Gastrocnemius medialis (tissue), 4 donors: ENCODE results near the gene ARMC2.

Experiments
- POLR2A ChIP-seq, 2 donors: fragments of 450-650 bp; IDR thresholded peaks; one replicate each; pipeline ENCODE4 v1.6.1; 2017; ENCODE audit warnings: antibody characterized with exemption in 2 of 2, mild to moderate bottlenecking in 2 of 2, moderate library complexity in 2 of 2
- TF ChIP-seq, protein P1 (sequence below), 5 experiments: fragments of 450-650 bp in 3 of 5; fragments of 200-600 bp in 2 of 5; sonication (generic) in 2 of 5; IDR thresholded peaks in 4 of 5; conservative IDR thresholded peaks in 1 of 5; 1 replicate in 4 of 5; 2 replicates in 1 of 5; pipeline ENCODE4 v1.5.1; 2016 to 2019; ENCODE audit warnings: antibody characterized with exemption in 5 of 5, mild to moderate bottlenecking in 3 of 5, moderate library complexity in 3 of 5

DNA sequence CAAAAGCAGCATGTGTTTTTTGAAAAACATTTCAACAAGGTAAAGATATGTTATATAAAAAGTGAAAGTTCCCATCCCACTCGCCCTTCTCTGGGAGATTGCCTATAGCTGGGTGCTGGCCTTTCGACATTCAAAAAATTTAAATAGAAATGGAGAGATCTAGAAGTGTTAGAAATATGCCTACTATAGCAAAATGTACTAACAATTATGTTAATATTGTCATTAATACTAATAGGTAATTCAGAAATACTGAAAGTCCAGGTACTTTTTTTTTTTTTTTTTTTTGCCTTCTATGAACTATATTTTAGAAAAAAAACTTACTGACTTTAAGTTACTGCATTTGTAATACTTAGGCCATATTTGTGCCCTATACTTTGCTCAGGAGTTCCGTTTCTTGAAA, 159.3 kb downstream of the ARMC2 start:
- no peak for TF ChIP-seq POLR2A (IDR thresholded peaks at IDR 0.05)
- TF ChIP-seq, protein P1, sequence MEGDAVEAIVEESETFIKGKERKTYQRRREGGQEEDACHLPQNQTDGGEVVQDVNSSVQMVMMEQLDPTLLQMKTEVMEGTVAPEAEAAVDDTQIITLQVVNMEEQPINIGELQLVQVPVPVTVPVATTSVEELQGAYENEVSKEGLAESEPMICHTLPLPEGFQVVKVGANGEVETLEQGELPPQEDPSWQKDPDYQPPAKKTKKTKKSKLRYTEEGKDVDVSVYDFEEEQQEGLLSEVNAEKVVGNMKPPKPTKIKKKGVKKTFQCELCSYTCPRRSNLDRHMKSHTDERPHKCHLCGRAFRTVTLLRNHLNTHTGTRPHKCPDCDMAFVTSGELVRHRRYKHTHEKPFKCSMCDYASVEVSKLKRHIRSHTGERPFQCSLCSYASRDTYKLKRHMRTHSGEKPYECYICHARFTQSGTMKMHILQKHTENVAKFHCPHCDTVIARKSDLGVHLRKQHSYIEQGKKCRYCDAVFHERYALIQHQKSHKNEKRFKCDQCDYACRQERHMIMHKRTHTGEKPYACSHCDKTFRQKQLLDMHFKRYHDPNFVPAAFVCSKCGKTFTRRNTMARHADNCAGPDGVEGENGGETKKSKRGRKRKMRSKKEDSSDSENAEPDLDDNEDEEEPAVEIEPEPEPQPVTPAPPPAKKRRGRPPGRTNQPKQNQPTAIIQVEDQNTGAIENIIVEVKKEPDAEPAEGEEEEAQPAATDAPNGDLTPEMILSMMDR (IDR thresholded peaks at IDR 0.05 in 4 of 5, conservative IDR thresholded peaks at IDR 0.05 in 1 of 5), result no peak
